Measurements from ENCODE around the gene ODR4. TPM values are rescaled to one million over a fixed set of nuclear protein-coding genes. Genes with fewer than 3 reads are reported as not detected.
A peak's percentile ranks its signal among the peaks of the same experiment; 100 is the strongest.

Gene ODR4
- total RNA-seq, 1 experiment from 2014 or later: 14.5 TPM

DNA sequence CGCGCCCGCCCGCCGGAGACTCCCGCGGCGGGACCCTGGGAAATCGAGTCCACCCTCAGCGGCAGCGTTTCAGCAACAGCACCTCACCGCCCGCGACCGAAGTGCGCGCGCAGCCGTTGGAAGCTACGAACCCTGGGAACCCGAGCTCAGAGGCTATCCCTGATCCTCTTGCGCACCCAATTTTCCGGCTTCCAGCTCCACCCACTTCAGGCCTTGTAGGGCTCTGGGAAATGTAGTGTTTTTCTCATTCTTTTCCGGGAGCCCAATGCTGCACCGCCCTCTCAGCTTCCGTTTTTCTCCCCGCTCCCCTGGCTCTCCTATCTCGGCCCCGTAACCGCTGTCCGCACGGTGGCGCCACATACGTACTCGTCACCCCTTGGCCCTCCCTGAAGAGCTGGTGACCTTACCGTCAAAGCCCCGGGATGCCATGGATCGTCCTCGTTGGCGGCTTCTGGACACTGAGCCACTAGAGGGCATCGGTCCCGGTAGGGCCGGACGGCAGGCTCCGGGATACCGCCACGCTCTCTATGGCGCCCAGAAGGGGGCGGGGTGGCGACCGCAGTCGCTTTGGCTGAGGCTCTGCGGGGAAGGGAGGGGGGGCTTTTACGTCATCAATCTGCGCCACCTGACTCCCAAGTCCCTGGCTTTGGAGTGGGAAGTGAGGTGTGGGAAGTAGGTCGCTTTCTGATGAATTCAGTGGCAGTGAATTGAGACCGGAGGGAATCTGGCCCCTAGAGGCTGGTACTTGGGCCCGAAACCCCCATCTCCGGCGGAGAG, at the start of gene ODR4, which contains the start of gene TPR (continued):
- TF ChIP-seq NR3C1 (CRISPR knock-in tag; conservative IDR thresholded peaks at IDR 0.05; ENCODE audit: low read depth) (no peak), ZNF138 (CRISPR knock-in tag; conservative IDR thresholded peaks at IDR 0.05) (no peak), ZNF423 (CRISPR knock-in tag; IDR thresholded peaks at IDR 0.05) (no peak), GABPB1 (CRISPR knock-in tag; IDR thresholded peaks at IDR 0.05) (no peak), FOXK1 (CRISPR knock-in tag; IDR thresholded peaks at IDR 0.05) (0 out of 2 replicates have a peak, but pooled peaks have one; percentile 60), CREB1 (CRISPR knock-in tag; IDR thresholded peaks at IDR 0.05) (no peak; the same call in 1 of the 2 replicates), RELA (CRISPR knock-in tag; IDR thresholded peaks at IDR 0.05; ENCODE audit: borderline replicate concordance) (no peak), OVOL2 (CRISPR knock-in tag; IDR thresholded peaks at IDR 0.05; ENCODE audit: borderline replicate concordance) (no peak), SMAD4 (CRISPR knock-in tag; IDR thresholded peaks at IDR 0.05) (no peak), GTF2I (CRISPR knock-in tag; conservative IDR thresholded peaks at IDR 0.05) (no peak)
- TF ChIP-seq, protein P1, sequence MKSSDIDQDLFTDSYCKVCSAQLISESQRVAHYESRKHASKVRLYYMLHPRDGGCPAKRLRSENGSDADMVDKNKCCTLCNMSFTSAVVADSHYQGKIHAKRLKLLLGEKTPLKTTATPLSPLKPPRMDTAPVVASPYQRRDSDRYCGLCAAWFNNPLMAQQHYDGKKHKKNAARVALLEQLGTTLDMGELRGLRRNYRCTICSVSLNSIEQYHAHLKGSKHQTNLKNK (CRISPR knock-in tag; IDR thresholded peaks at IDR 0.05): no peak
- TF ChIP-seq, protein P2, sequence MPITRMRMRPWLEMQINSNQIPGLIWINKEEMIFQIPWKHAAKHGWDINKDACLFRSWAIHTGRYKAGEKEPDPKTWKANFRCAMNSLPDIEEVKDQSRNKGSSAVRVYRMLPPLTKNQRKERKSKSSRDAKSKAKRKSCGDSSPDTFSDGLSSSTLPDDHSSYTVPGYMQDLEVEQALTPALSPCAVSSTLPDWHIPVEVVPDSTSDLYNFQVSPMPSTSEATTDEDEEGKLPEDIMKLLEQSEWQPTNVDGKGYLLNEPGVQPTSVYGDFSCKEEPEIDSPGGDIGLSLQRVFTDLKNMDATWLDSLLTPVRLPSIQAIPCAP (CRISPR knock-in tag; IDR thresholded peaks at IDR 0.05): no peak
- TF ChIP-seq, protein P3, sequence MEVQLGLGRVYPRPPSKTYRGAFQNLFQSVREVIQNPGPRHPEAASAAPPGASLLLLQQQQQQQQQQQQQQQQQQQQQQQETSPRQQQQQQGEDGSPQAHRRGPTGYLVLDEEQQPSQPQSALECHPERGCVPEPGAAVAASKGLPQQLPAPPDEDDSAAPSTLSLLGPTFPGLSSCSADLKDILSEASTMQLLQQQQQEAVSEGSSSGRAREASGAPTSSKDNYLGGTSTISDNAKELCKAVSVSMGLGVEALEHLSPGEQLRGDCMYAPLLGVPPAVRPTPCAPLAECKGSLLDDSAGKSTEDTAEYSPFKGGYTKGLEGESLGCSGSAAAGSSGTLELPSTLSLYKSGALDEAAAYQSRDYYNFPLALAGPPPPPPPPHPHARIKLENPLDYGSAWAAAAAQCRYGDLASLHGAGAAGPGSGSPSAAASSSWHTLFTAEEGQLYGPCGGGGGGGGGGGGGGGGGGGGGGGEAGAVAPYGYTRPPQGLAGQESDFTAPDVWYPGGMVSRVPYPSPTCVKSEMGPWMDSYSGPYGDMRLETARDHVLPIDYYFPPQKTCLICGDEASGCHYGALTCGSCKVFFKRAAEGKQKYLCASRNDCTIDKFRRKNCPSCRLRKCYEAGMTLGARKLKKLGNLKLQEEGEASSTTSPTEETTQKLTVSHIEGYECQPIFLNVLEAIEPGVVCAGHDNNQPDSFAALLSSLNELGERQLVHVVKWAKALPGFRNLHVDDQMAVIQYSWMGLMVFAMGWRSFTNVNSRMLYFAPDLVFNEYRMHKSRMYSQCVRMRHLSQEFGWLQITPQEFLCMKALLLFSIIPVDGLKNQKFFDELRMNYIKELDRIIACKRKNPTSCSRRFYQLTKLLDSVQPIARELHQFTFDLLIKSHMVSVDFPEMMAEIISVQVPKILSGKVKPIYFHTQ (CRISPR knock-in tag; IDR thresholded peaks at IDR 0.05): no peak
- TF ChIP-seq, protein P4, sequence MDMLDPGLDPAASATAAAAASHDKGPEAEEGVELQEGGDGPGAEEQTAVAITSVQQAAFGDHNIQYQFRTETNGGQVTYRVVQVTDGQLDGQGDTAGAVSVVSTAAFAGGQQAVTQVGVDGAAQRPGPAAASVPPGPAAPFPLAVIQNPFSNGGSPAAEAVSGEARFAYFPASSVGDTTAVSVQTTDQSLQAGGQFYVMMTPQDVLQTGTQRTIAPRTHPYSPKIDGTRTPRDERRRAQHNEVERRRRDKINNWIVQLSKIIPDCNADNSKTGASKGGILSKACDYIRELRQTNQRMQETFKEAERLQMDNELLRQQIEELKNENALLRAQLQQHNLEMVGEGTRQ (CRISPR knock-in tag; IDR thresholded peaks at IDR 0.05): no peak
- TF ChIP-seq, protein P5, sequence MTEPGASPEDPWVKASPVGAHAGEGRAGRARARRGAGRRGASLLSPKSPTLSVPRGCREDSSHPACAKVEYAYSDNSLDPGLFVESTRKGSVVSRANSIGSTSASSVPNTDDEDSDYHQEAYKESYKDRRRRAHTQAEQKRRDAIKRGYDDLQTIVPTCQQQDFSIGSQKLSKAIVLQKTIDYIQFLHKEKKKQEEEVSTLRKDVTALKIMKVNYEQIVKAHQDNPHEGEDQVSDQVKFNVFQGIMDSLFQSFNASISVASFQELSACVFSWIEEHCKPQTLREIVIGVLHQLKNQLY (CRISPR knock-in tag; IDR thresholded peaks at IDR 0.05): no peak
- TF ChIP-seq, protein P6, sequence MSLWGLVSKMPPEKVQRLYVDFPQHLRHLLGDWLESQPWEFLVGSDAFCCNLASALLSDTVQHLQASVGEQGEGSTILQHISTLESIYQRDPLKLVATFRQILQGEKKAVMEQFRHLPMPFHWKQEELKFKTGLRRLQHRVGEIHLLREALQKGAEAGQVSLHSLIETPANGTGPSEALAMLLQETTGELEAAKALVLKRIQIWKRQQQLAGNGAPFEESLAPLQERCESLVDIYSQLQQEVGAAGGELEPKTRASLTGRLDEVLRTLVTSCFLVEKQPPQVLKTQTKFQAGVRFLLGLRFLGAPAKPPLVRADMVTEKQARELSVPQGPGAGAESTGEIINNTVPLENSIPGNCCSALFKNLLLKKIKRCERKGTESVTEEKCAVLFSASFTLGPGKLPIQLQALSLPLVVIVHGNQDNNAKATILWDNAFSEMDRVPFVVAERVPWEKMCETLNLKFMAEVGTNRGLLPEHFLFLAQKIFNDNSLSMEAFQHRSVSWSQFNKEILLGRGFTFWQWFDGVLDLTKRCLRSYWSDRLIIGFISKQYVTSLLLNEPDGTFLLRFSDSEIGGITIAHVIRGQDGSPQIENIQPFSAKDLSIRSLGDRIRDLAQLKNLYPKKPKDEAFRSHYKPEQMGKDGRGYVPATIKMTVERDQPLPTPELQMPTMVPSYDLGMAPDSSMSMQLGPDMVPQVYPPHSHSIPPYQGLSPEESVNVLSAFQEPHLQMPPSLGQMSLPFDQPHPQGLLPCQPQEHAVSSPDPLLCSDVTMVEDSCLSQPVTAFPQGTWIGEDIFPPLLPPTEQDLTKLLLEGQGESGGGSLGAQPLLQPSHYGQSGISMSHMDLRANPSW (CRISPR knock-in tag; conservative IDR thresholded peaks at IDR 0.05; ENCODE audit: low read depth): no peak
- TF ChIP-seq, protein P7, sequence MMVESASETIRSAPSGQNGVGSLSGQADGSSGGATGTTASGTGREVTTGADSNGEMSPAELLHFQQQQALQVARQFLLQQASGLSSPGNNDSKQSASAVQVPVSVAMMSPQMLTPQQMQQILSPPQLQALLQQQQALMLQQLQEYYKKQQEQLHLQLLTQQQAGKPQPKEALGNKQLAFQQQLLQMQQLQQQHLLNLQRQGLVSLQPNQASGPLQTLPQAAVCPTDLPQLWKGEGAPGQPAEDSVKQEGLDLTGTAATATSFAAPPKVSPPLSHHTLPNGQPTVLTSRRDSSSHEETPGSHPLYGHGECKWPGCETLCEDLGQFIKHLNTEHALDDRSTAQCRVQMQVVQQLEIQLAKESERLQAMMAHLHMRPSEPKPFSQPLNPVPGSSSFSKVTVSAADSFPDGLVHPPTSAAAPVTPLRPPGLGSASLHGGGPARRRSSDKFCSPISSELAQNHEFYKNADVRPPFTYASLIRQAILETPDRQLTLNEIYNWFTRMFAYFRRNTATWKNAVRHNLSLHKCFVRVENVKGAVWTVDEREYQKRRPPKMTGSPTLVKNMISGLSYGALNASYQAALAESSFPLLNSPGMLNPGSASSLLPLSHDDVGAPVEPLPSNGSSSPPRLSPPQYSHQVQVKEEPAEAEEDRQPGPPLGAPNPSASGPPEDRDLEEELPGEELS (CRISPR knock-in tag; IDR thresholded peaks at IDR 0.05): no peak
- TF ChIP-seq, protein P8, sequence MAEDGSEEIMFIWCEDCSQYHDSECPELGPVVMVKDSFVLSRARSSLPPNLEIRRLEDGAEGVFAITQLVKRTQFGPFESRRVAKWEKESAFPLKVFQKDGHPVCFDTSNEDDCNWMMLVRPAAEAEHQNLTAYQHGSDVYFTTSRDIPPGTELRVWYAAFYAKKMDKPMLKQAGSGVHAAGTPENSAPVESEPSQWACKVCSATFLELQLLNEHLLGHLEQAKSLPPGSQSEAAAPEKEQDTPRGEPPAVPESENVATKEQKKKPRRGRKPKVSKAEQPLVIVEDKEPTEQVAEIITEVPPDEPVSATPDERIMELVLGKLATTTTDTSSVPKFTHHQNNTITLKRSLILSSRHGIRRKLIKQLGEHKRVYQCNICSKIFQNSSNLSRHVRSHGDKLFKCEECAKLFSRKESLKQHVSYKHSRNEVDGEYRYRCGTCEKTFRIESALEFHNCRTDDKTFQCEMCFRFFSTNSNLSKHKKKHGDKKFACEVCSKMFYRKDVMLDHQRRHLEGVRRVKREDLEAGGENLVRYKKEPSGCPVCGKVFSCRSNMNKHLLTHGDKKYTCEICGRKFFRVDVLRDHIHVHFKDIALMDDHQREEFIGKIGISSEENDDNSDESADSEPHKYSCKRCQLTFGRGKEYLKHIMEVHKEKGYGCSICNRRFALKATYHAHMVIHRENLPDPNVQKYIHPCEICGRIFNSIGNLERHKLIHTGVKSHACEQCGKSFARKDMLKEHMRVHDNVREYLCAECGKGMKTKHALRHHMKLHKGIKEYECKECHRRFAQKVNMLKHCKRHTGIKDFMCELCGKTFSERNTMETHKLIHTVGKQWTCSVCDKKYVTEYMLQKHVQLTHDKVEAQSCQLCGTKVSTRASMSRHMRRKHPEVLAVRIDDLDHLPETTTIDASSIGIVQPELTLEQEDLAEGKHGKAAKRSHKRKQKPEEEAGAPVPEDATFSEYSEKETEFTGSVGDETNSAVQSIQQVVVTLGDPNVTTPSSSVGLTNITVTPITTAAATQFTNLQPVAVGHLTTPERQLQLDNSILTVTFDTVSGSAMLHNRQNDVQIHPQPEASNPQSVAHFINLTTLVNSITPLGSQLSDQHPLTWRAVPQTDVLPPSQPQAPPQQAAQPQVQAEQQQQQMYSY (CRISPR knock-in tag; IDR thresholded peaks at IDR 0.05): 0 out of 2 replicates have a peak, but pooled peaks have one; percentile 35
- TF ChIP-seq, protein P9, sequence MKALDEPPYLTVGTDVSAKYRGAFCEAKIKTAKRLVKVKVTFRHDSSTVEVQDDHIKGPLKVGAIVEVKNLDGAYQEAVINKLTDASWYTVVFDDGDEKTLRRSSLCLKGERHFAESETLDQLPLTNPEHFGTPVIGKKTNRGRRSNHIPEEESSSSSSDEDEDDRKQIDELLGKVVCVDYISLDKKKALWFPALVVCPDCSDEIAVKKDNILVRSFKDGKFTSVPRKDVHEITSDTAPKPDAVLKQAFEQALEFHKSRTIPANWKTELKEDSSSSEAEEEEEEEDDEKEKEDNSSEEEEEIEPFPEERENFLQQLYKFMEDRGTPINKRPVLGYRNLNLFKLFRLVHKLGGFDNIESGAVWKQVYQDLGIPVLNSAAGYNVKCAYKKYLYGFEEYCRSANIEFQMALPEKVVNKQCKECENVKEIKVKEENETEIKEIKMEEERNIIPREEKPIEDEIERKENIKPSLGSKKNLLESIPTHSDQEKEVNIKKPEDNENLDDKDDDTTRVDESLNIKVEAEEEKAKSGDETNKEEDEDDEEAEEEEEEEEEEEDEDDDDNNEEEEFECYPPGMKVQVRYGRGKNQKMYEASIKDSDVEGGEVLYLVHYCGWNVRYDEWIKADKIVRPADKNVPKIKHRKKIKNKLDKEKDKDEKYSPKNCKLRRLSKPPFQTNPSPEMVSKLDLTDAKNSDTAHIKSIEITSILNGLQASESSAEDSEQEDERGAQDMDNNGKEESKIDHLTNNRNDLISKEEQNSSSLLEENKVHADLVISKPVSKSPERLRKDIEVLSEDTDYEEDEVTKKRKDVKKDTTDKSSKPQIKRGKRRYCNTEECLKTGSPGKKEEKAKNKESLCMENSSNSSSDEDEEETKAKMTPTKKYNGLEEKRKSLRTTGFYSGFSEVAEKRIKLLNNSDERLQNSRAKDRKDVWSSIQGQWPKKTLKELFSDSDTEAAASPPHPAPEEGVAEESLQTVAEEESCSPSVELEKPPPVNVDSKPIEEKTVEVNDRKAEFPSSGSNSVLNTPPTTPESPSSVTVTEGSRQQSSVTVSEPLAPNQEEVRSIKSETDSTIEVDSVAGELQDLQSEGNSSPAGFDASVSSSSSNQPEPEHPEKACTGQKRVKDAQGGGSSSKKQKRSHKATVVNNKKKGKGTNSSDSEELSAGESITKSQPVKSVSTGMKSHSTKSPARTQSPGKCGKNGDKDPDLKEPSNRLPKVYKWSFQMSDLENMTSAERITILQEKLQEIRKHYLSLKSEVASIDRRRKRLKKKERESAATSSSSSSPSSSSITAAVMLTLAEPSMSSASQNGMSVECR (CRISPR knock-in tag; IDR thresholded peaks at IDR 0.05; ENCODE audit: borderline replicate concordance): no peak; the same call in 1 of the 2 replicates
